Ramos (cell line): Measurements from ENCODE around the gene CYP26A1.

Experiments used
- in situ Hi-C: fragments of 300-500 bp; cut with MboI; formaldehyde crosslinking; loops from one replicate; pipeline ENCODE4 v1.14.3; 2022; ENCODE audit warnings: low sequenced_read_pairs; ENCODE audit not compliant: unreplicated experiment

Gene CYP26A1

GRCh38 chr10:93110472-93111146 lies 36.9 kb downstream of the CYP26A1 start:
- in situ Hi-C loops, result no loop called here

GRCh38 chr10:93113042-93113441 lies 39.3 kb downstream of the CYP26A1 start:
- in situ Hi-C loops, result no loop called here

GRCh38 chr10:93115661-93116383 lies 42.1 kb downstream of the CYP26A1 start:
- in situ Hi-C loops, result no loop called here

GRCh38 chr10:93121311-93121710 lies 47.6 kb downstream of the CYP26A1 start:
- in situ Hi-C loops, result loop anchor here (5.0 kb wide), 1 partner anchor 161 kb away; no protein-coding TSS in a partner anchor

GRCh38 chr10:93123766-93124165 lies 50.1 kb downstream of the CYP26A1 start:
- in situ Hi-C loops, result loop anchor here (5.0 kb wide), 1 partner anchor 159 kb away; no protein-coding TSS in a partner anchor

GRCh38 chr10:93124580-93125318 lies 51.1 kb downstream of the CYP26A1 start:
- in situ Hi-C loops, result loop anchor here (5.0 kb wide), 1 partner anchor 158 kb away; no protein-coding TSS in a partner anchor

- in situ Hi-C loops, result no loop called here
Measured at GRCh38 chr10:93125966-93126365, 52.3 kb downstream of the CYP26A1 start.

GRCh38 chr10:93126483-93127052 lies 52.9 kb downstream of the CYP26A1 start:
- in situ Hi-C loops, result no loop called here
